Activated CD4-positive, alpha-beta memory T cell treated with anti-CD3 and anti-CD28 coated beads, Interleukin-2, amount 10 ng/mL, durations not matched to agents 7 days and 5 days (primary cell): ENCODE data around the gene SYT15. TPM values are rescaled to one million over a fixed set of nuclear protein-coding genes. Genes with fewer than 3 reads are reported as not detected.

ENCODE experiments used
- CTCF ChIA-PET: fragments of 350-600 bp; sonication (Branson Sonifier 250); formaldehyde crosslinking; loops from one replicate; lab custom pipeline; 2021; ENCODE audit warnings: antibody characterized with exemption, inconsistent platforms; lab: Charles Lee
- POLR2A ChIA-PET: fragments of 350-600 bp; sonication (Branson Sonifier 250); formaldehyde crosslinking; loops from one replicate; lab custom pipeline; 2021; ENCODE audit warnings: antibody characterized with exemption; lab: Charles Lee
- DNase-seq: peaks from one replicate; pipeline ENCODE4 v3.0.0-alpha.2; 2020
- H3K27ac Mint-ChIP-seq: one replicate; pipeline ENCODE4 v1.8.0; 2021; ENCODE audit warnings: mild to moderate bottlenecking, mixed read lengths
- H3K27me3 Mint-ChIP-seq: one replicate; pipeline ENCODE4 v1.8.0; 2021; ENCODE audit warnings: mixed read lengths
- H3K36me3 Mint-ChIP-seq: one replicate; pipeline ENCODE4 v1.8.0; 2021; ENCODE audit warnings: low read depth, mixed read lengths
- H3K4me1 Mint-ChIP-seq: one replicate; pipeline ENCODE4 v1.8.0; 2021; ENCODE audit warnings: mixed read lengths
- H3K4me3 Mint-ChIP-seq: one replicate; pipeline ENCODE4 v1.8.0; 2021; ENCODE audit warnings: mild to moderate bottlenecking, mixed read lengths
- H3K9me3 Mint-ChIP-seq: one replicate; pipeline ENCODE4 v1.8.0; 2021; ENCODE audit warnings: mixed read lengths
- total RNA-seq, 2 experiments: library from RNA; stranded (reverse); gene quantifications; one replicate each; pipeline ENCODE4 v1.2.3, GENCODE V29; 2021

The SYT15 gene
- total RNA-seq, 2 experiments from 2014 or later, result 0.86 to 0.95 TPM

GRCh38 chr10:46540412-46541016 lies 38.4 kb upstream of the SYT15 start:
- Mint-ChIP-seq H3K27ac (no peak overlapping the region), H3K27me3 (peaks cover 43% of the 10 kb centered on the region), H3K4me3 (no peak overlapping the region), H3K9me3 (no peaks in the 10 kb centered on the region), H3K36me3 (no peaks in the 10 kb centered on the region), H3K4me1 (peaks cover 1% of the 10 kb centered on the region)
- POLR2A ChIA-PET, result no interaction called here
- DNase-seq, result no peak
- CTCF ChIA-PET, result interaction anchor here (0.8 kb wide), 1 partner anchor 9 kb away, joined by 3 read pairs; no protein-coding TSS in a partner anchor

DNA sequence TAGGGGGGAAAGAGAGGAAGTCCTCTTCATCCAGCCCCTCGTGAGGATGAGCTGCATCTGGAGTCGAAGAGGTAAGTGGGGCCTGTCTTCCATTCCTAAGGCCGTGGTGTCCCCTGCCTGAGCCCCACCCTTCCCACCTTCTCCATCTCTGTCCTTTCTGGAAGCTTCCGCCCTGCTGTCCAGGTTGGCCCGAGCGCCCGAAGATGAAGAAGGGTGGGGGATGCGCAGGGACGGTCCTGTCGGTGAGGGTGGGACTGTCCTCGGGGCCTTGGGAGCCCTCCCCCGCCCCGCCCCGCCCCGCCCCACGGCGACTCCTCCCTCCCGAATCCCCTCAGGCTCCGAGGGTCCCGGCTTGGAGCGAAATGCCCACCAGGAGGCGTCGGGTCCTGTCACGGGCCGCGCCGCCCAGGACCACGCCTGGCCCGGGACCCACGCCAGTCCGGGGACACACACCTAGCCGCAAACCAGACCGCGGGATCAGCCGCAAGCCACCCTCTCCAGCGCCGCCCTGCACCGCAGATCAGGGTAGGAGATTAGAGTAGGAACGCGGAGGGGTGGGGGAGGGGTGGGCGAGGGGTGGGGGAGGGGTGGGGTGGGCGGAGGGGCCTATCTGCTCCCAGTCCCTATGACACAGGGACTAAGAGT lies 37.8 kb upstream of the SYT15 start:
- H3K4me3 Mint-ChIP-seq, result no peak overlapping the region
- POLR2A ChIA-PET, result no interaction called here
- H3K27me3 Mint-ChIP-seq, result peaks cover 43% of the 10 kb centered on the region
- DNase-seq, result no peak
- CTCF ChIA-PET, result interaction anchor here (0.8 kb wide), 1 partner anchor 10 kb away, joined by 3 read pairs; no protein-coding TSS in a partner anchor
- H3K27ac Mint-ChIP-seq, result no peak overlapping the region
- H3K36me3 Mint-ChIP-seq, result no peaks in the 10 kb centered on the region
- peaks cover 1% of the 10 kb centered on the region for H3K4me1 Mint-ChIP-seq
- H3K9me3 Mint-ChIP-seq, result no peaks in the 10 kb centered on the region

DNA sequence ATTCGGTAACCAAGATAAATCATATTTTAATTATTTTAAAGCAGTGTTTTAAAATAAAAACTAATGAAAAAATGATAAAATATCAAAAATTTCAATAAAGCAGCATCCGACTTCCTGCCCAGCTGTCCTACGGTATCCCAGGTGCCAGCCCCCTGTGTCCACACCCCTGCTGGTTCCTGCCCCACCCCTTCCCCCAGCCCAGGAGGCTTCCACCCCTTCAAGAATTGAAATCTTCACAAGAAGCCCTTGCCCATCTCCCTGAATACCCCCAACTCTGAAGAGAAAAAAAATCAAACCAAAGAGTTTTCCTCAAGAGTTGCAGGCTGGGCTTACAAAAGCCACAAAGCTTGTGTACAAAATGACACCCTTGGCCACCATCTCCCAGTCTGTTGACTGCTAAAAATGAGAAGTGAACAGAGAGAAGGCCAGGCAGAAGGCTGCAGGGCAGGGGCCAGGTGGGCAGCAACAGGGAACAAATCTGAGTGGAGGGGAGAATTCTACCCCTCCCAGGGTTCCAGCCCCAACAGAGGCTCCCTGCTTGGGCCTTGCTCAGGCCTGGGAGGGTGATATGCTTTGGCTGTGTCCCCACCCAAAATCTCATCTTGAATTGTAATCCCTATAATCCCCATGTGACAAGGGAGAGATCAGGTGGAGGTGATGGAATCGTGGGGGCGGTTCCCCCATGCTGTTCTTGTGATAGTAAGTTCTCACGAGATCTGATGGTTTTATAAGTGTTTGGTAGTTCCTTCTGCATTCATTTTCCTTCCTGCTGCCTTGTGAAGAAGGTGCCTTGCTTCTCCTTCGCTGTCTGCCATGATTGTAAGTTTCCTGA lies 37.0 kb upstream of the SYT15 start:
- CTCF ChIA-PET, result no interaction called here

GRCh38 chr10:46542567-46543465 lies 36.1 kb upstream of the SYT15 start:
- H3K27me3 Mint-ChIP-seq, result peaks cover 38% of the 10 kb centered on the region

More for the DNA sequence above, 37.0 kb upstream of the SYT15 start:
- peaks cover 41% of the 10 kb centered on the region for H3K27me3 Mint-ChIP-seq
- H3K27ac Mint-ChIP-seq, result no peak overlapping the region
- POLR2A ChIA-PET, result no interaction called here
- no peak overlapping the region for H3K4me3 Mint-ChIP-seq
- no peaks in the 10 kb centered on the region for H3K9me3 Mint-ChIP-seq
- H3K4me1 Mint-ChIP-seq, result peaks cover 1% of the 10 kb centered on the region
- no peaks in the 10 kb centered on the region for H3K36me3 Mint-ChIP-seq
- no peak for DNase-seq

DNA sequence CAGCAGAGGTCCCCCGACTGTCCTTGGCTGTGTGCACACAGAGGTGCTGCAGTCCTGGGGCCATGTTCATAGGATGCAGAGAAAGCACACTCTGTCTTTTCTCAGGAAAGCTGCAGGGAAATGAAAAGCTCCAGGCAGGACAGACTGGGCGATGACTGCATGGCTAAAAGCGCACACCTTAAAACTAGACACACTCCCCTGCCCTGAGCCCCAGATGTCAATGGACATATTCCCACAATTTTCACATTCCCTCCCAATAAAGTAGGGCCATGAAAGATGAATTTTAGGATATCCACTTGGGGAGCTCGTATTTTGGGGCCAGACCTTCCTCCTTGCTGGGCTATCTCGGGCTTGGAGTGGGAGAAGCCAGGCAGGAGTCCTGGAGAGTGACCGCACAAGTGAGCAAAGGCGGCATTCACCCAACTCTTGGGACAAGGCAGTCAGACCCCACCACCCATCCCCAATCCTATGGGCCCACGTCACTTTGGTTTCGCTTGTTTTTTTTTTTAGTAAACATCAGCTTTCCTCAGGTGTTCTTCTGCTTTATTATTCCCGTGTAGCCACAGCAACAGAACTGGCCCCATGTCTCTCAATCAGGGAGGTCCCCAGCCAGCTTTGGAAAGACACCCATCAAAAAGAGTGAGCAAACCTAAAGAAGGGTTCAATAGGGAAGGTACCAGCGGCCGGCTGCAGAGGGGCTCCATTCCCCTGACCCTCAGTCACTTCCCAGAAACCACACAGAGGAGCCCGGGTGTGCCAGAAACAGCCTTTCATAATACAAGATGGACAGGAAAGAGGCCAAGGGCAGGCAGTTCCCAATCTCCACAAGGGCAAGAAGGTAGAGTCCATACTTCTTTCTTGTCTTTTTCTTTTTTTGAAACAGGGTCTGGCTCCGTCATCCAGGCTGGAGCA lies 35.2 kb upstream of the SYT15 start:
- Mint-ChIP-seq H3K36me3 (no peaks in the 10 kb centered on the region), H3K4me1 (peaks cover 1% of the 10 kb centered on the region), H3K27ac (no peak overlapping the region), H3K27me3 (peaks cover 33% of the 10 kb centered on the region), H3K4me3 (no peak overlapping the region), H3K9me3 (no peaks in the 10 kb centered on the region)
- no peak for DNase-seq
- ChIA-PET CTCF (interaction anchor here (1.4 kb wide), 1 partner anchor 26 kb away, joined by 4 read pairs; no protein-coding TSS in a partner anchor), POLR2A (no interaction called here)

More at GRCh38 chr10:46542567-46543465, 36.1 kb upstream of the SYT15 start:
- POLR2A ChIA-PET, result no interaction called here
- Mint-ChIP-seq H3K36me3 (no peaks in the 10 kb centered on the region), H3K4me1 (peaks cover 1% of the 10 kb centered on the region), H3K4me3 (no peak overlapping the region), H3K9me3 (no peaks in the 10 kb centered on the region), H3K27ac (no peak overlapping the region)
- DNase-seq, result no peak
- CTCF ChIA-PET, result no interaction called here

DNA sequence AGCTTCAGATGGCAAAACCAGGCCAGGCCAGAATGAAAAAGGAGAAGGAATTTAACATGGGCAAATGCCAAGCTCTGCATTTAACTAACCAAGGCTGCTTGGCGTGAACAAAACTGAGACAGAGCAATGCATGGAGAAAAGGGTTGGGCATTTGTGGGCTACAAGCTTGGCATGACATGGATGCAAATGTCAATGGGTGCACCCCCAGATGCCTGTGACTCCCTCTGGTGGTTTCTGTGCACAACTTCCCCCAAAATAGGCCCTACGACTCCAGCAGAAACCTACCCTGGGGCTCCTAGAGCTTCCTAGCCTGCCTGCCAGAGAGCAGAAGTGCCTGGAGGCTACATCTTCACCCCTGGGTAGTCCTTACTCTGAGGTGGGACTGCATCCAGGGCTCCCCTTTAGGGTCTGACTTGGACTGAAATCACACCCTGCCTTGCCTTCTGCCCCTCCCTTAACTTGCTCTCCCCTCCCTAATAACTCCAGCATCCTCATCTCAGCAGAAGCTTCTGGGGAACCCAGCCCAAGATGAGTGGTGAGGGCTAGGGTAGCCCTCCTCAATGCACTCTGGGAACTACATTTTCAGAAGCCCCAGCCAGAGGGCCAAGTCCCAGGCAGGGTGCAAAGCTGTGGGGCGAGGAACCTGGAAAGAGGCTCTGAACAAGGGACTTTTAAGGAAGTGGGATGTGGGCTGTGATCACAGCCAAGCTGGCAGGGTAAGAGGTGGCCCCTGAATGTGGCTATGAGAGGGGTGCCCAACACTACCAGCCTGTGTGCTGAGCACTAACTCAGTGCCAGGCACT lies 33.7 kb upstream of the SYT15 start:
- peaks cover 24% of the 10 kb centered on the region for H3K27me3 Mint-ChIP-seq
- DNase-seq, result no peak
- H3K36me3 Mint-ChIP-seq, result no peaks in the 10 kb centered on the region
- no peaks in the 10 kb centered on the region for H3K9me3 Mint-ChIP-seq
- H3K4me3 Mint-ChIP-seq, result no peak overlapping the region
- ChIA-PET POLR2A (no interaction called here), CTCF (interaction anchor here (1.4 kb wide), 1 partner anchor 28 kb away, joined by 4 read pairs; no protein-coding TSS in a partner anchor)
- peaks cover 1% of the 10 kb centered on the region for H3K4me1 Mint-ChIP-seq
- no peak overlapping the region for H3K27ac Mint-ChIP-seq

- Mint-ChIP-seq H3K27me3 (peaks cover 16% of the 10 kb centered on the region), H3K27ac (no peak overlapping the region), H3K4me3 (no peak overlapping the region), H3K36me3 (no peaks in the 10 kb centered on the region), H3K4me1 (no peaks in the 10 kb centered on the region), H3K9me3 (no peaks in the 10 kb centered on the region)
- ChIA-PET POLR2A (no interaction called here), CTCF (no interaction called here)
- no peak for DNase-seq
Observed at GRCh38 chr10:46545861-46546590, 32.9 kb upstream of the SYT15 start.

DNA sequence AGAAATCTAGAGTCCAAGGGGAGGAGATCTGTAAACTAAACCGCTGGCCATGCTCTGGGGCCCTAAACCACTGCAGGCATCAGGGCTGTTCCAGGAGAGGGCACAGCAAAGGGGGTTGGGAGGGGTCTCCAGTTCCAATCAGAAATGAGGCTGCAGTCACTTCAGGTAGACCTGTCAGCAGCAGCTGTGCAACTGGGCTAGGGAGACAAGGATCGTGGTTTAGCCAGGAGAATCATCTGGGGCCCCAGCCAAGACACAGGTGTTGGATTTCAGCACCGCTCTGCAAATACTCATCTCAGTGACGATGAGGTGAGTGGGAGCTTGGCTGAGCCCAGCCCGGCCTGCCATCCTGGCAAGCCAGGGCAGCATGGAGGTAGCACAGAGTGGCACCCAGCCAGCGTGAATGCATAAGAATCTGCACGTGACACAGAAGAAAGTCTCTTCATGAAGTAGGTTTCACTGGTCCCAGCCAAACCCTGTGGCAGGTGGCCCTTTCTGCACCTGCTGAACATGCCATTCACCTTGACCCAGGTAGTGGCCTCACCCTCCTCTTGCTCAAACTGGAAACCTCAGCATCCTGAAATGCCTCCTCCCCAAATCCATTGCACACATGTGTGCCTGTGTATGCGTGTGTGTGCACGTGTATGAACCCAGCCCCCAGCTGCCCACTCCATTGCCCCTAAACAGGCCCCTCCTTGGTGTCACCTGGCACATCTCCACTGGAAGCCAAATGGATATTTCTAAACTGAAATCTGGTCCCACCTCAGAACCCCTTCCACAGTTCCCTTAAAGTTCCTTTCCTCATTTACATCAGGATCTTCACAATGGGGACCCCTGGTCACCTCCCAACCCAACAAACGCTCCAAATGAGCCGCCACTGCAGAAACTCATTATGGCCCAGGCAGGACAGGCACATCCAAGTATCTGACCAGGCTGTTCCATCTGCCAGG lies 32.1 kb upstream of the SYT15 start:
- ChIA-PET CTCF (no interaction called here), POLR2A (no interaction called here)
- no peak overlapping the region for H3K27ac Mint-ChIP-seq
- H3K4me3 Mint-ChIP-seq, result no peak overlapping the region
- H3K27me3 Mint-ChIP-seq, result peaks cover 15% of the 10 kb centered on the region
- no peaks in the 10 kb centered on the region for H3K4me1 Mint-ChIP-seq
- no peaks in the 10 kb centered on the region for H3K36me3 Mint-ChIP-seq
- no peaks in the 10 kb centered on the region for H3K9me3 Mint-ChIP-seq
- DNase-seq, result no peak

- Mint-ChIP-seq H3K4me3 (no peak overlapping the region), H3K27me3 (peaks cover 6% of the 10 kb centered on the region), H3K4me1 (no peaks in the 10 kb centered on the region), H3K27ac (no peak overlapping the region), H3K36me3 (no peaks in the 10 kb centered on the region), H3K9me3 (no peaks in the 10 kb centered on the region)
- CTCF ChIA-PET, result no interaction called here
- DNase-seq, result no peak
- POLR2A ChIA-PET, result no interaction called here
Observed at GRCh38 chr10:46547541-46548497, 31.1 kb upstream of the SYT15 start.
